Measurements from ENCODE around the gene LMX1B. TPM values are rescaled to one million over a fixed set of nuclear protein-coding genes. Genes with fewer than 3 reads are reported as not detected.
A peak's percentile ranks its signal among the peaks of the same experiment; 100 is the strongest.

The LMX1B gene
- polyA plus RNA-seq, 5 donors = 0.04 to 0.43 (median 0.14) TPM

DNA sequence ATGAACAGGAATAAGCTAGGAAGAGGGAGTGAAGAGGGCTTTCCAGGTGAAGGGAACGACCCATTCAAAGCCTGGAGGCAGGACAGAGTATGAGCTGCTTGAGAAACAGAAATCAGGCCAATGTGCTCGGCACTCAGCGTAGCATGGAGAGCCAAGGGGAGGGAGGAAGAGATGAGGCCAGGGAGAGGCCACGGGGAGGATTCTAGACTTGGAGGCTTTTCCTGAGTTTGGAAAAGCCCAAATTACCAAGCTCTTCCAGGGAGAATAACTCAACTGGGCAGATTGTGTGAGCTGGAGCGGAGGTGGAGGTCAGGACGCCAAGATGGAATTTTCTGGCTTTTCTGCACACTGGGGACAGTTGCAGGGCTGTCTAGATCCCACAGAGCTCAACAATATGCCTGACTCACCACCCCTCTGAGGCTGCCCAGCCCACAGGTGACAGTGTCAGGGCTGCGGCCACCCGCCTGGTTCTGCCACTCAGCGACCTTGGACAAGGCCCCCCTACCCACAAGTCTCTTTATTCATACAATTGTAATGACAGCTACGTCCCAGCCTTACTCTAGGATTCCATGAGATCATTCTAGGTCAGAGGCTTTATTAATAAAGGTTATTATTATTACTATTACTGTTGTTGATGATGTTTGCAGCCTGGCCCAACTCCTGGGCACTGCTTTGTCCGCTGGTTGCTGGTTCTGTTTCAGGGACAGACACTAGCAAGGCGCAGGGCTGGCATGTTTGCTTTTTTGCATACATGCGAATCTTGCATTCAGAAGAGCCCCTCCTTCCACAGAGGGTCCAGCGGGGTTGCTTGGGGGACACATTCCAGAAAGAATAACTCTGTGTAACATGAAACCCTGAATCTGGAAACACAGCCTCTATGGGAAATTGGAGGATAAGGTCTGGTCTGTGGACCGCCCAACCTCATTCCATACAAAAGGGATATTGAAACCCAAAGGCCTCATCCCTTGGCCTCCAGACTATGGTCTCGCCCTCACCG lies 9.4 kb upstream of the LMX1B start:
- DNase-seq = no peak

- no peak for DNase-seq
Measured at GRCh38 chr9:126605792-126606482, 7.8 kb upstream of the LMX1B start.

GRCh38 chr9:126606483-126606870 lies 7.3 kb upstream of the LMX1B start:
- DNase-seq = no peak

GRCh38 chr9:126607086-126607485 lies 6.6 kb upstream of the LMX1B start:
- DNase-seq = no peak

GRCh38 chr9:126607731-126608130 lies 6.0 kb upstream of the LMX1B start:
- no peak for DNase-seq

GRCh38 chr9:126608551-126608950 lies 5.2 kb upstream of the LMX1B start:
- DNase-seq = no peak

DNA sequence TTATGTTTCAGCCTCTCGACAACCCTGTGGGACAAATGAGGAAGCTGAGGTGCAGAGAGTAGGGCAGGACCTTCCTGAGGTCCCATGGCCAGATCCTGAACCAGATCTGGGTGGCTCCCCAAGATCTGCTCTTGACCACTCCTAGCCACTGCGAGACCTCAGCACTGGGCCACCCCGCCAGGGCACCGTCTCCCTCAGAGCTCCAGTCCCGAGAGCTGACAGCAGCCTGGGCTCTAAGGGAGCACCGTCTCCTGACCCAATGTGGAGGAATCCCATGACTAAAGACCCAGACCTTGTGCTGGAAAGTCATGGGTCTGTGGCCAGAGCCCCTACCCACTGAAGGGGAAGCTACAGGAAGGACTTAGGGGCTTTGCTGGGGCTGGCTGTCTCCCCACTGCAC lies 4.5 kb upstream of the LMX1B start:
- DNase-seq = no peak

DNA sequence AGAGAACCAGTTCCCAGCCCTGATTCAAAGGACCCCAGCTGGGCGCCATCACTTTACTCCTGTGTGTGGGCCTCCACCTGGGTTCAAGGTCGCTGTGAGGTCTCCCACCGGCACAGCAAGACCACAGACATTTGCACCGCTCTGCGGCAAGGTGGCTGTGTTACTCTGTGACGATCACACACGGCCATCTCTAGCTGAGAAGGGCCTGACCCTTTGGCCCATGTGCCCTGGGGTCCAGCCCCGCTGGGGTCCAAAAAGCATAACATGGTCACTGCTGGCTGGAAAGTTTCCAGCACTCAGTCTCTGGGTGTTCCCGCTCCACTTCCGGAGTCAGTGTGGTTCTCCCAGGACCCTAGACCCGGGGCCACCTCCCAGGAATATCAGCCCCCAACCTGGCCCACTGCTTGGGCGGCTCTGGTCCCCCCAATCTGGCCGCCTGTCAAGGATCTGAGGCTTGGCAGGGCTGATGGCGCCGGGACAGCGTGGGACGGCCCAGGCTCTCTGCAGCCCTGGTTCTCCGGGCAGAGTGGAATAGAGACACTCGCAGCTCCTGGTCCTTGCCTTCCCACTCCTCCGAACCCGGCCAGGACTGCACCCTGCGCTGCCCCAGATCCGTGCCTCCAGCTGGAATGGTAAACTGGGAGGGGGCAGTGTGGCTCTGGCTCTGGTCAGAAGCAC lies 3.9 kb upstream of the LMX1B start:
- no peak for DNase-seq

- no peak for DNase-seq
Measured at GRCh38 chr9:126611193-126611591, 2.5 kb upstream of the LMX1B start.

GRCh38 chr9:126611592-126612325 lies 2.0 kb upstream of the LMX1B start:
- peak in 1 of 2 donors; percentile 56 for DNase-seq

DNA sequence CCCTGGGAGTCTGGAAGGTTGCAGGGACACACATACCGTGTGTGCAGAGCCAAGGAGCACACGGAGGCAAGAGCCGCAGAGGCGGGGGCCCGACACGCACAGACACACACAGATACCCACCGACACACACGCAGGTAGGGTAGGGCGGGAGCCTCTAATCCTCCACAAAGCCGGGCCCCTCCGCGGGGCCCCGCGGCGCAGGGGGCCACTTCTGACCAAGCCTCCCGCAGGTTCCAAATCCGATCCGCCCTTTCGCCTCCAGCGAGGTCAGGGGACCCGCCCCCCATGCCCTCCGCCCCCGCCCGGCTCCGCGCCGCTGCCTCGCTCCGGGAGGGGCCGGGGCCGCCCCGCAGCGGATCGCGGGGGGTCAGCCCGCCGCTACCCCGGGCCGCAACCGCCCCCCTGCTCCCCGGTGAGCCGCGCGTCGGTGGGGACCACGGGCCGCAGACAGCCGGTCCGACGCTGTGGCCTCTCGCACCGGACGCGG lies 1.4 kb upstream of the LMX1B start:
- DNase-seq = no peak

DNA sequence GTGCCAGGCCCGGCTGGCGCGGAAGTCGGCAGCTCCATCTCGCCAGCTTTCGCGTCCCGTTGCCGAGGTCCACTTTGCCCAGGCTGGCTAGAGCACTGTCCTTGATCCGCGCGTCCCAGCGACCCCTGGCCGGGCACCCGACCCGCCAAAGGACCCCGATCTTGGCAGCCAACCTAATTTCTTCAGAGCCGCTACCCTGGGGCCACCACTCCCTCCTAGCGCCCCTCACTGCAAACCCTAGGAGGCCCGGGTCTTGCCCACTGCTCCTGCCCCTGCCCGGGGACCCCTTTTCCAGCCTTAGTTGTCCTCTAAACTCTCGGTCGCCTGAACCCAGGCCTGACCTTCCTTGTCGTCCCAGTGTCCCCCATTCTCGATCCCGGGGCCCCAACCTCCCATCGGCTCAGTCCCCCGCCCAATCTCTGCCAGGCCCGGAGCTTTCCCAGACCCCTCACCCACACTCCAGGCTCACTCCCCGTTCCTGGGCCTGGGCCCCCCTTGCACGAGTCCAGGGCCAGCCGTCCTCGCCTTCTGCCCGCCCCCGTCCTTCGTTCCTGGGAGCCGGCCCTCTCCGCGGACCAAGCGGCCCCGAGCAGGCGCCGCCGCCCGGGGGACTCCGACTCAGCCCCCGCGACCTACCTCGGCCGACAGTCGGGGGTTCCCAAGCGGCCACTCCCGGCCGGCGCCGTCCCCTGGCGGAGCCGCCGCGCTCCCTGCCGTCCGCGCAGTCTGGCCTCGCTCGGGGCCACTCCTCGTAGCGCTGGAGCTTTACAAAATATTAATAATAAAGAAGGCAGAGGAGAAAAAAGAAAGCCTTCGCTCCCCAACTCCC lies 701 bp upstream of the LMX1B start:
- DNase-seq = no peak

- no peak for DNase-seq
Measured at GRCh38 chr9:126614088-126614454, 343 bp downstream of the LMX1B start.

- DNase-seq = no peak
Measured at GRCh38 chr9:126614455-126615244, 922 bp downstream of the LMX1B start.

DNA sequence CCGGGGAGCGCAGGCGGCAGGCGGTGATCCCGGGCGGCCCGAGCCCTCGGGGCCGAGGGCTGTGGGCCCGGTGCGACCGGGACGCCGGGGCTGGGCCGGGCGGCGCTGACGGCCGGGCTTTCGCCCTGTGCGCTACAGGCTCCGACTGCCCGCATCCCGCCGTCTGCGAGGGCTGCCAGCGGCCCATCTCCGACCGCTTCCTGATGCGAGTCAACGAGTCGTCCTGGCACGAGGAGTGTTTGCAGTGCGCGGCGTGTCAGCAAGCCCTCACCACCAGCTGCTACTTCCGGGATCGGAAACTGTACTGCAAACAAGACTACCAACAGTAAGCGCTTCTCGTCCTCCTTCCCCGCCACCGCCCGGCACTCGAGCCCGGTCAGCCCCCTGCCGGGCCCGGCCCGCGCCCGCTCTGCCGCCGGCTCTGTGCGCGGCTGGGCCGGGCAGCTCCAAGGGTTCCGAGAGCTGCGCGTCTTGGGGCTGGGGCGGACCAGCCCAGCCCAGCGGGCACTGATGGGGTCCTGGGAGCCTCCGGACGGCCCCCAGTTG lies 1.6 kb downstream of the LMX1B start:
- peak in 1 of 2 donors; percentile 45 for DNase-seq

DNA sequence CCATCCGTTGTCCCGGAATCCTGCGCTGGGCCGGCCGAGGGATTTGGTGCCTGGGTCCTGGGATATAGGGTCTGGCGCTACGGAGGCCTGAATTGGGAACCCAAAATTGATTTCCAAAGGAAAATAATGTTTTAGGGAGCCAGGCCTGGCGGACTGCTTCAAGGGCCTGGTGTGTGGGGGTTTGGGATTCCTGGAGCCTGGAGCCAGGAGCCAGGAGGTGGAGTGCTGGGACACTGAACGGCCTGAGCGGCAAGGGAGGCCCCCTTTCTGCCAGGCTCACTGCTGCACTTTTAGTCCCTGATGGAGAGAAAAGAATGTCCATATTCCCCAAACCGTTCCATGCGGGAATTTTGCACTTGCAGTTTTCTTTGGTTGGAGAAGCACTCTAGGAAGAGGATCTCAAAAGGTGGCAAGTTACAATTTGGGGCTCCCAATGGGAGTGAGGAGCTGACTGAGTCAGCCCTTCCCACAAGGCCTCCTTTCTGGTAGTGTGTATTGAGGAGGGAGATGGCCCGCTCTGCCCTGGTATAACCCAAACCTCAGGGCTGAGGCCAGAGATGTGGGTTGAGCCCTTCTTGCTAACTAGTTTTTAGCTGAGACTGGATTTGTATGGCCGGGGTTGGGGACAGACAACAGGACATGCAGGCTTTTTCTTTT lies 2.2 kb downstream of the LMX1B start:
- DNase-seq = no peak

DNA sequence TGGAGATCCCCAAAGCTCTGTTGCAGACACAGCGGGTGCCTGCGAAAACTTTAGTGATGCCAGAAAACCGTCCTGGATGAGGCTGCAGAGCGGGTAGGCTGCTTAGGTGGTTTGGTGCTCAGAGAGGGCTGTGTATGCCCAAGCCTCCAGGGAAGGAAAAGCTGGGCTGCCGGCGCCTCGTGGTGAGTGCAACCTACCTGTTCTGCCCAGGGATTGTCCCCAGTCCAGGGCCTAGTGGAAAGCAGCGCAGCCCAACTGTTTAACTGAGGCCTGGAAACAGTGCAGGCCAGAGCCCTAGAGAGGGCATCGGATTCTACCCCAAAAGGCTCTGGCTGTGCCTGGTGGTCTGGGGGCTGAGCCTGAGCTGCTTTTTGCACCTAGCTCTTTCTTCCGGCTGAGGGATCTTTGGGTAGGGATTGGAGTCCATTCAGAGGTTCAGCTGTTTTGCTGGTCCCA lies 2.8 kb downstream of the LMX1B start:
- no peak for DNase-seq

- no peak for DNase-seq
Measured at GRCh38 chr9:126617003-126617822, 3.5 kb downstream of the LMX1B start.

All from right lung (tissue), 5 donors.